Activated T-cell treated with anti-CD3 and anti-CD28 coated beads, Interleukin-2, amount 50 U/mL, for 4 hours (primary cell): ENCODE measurements around the gene STXBP6. TPM values are rescaled to one million over a fixed set of nuclear protein-coding genes. Genes with fewer than 3 reads are reported as not detected.
"Not testable (repeated sequence)": the region's sequence is repeated elsewhere in the genome, so short reads cannot be mapped to it uniquely, and the experiment has no call there.

ENCODE experiments used
- ATAC-seq, 2 donors: fragments of 200-7000 bp; cut with Tn5 transposase; one replicate each; pipeline ENCODE4 v1.10.0; 2021
- DNase-seq: peaks from one replicate; pipeline ENCODE4 v3.0.0-alpha.2; 2020
- H3K27me3 Mint-ChIP-seq: one replicate; pipeline ENCODE4 v1.8.0; 2021; ENCODE audit warnings: low read depth, mixed read lengths
- H3K36me3 Mint-ChIP-seq: one replicate; pipeline ENCODE4 v1.8.0; 2022; ENCODE audit warnings: mixed read lengths; ENCODE audit not compliant: insufficient read depth
- H3K4me1 Mint-ChIP-seq: one replicate; pipeline ENCODE4 v1.8.0; 2021; ENCODE audit warnings: low read depth, mixed read lengths
- H3K4me3 Mint-ChIP-seq: one replicate; pipeline ENCODE4 v1.8.0; 2021; ENCODE audit warnings: mild to moderate bottlenecking, moderate library complexity, mixed read lengths
- H3K9me3 Mint-ChIP-seq: one replicate; pipeline ENCODE4 v1.8.0; 2021; ENCODE audit warnings: mixed read lengths
- total RNA-seq, 3 donors: library from RNA; stranded (reverse); gene quantifications; one replicate each; pipeline ENCODE4 v1.2.1, GENCODE V29; 2021

STXBP6 gene
- total RNA-seq, 3 donors from 2014 or later: 0.18 TPM; not detected in 2

DNA sequence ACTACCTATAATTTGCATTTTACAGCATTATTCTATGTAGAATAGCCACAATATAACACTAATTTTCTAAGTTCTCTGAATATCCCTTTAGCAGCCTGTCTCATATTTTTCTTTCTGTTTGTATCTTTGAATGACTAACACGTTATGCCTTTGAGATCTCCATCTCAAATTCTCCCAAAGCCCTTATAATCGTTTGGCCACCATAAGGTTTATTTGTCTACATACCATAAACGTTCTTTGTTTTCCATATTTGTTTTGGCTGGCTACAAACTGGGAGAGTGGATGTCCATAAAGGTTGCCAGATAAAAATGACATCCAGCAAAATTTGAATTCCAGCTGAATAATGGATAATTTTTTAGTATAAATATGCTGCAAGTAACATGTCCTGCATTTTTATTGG, 203.7 kb downstream of the STXBP6 start:
- H3K27me3 Mint-ChIP-seq: peaks cover 22% of the 10 kb centered on the region
- no peak for DNase-seq
- no peaks in the 10 kb centered on the region for H3K36me3 Mint-ChIP-seq
- no peaks in the 10 kb centered on the region for H3K4me1 Mint-ChIP-seq
- H3K9me3 Mint-ChIP-seq: no peaks in the 10 kb centered on the region
- H3K4me3 Mint-ChIP-seq: no peak overlapping the region
- ATAC-seq: no peak

- DNase-seq (no peak), ATAC-seq (no peak)
- H3K9me3 Mint-ChIP-seq: no peaks in the 10 kb centered on the region
- H3K4me3 Mint-ChIP-seq: no peak overlapping the region
- no peaks in the 10 kb centered on the region for H3K36me3 Mint-ChIP-seq
- peaks cover 22% of the 10 kb centered on the region for H3K27me3 Mint-ChIP-seq
- H3K4me1 Mint-ChIP-seq: no peaks in the 10 kb centered on the region
Measured at GRCh38 chr14:24845851-24846250, 204.1 kb downstream of the STXBP6 start.

DNA sequence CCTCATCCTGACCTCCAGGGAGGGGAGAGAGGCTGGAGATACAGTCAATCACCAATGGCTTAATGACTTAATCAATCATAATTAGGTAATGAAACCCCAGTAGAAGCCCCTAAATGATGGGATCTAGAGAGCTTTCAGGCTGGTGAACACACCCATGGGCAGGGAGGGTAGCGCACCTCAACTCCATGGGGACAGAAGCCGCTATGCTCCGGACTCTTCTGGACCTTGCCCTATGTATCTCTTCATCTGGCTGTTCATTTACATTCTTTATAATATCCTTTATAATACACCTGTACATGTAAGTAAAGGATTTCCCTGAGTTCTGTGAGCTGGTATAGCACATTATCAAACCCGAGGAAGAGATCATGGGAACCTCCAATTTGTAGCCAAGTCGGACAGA, 205.9 kb downstream of the STXBP6 start:
- ATAC-seq (no peak), DNase-seq (no peak)
- Mint-ChIP-seq H3K9me3 (no peaks in the 10 kb centered on the region), H3K4me3 (no peak overlapping the region), H3K36me3 (no peaks in the 10 kb centered on the region), H3K4me1 (no peaks in the 10 kb centered on the region), H3K27me3 (peaks cover 21% of the 10 kb centered on the region)

DNA sequence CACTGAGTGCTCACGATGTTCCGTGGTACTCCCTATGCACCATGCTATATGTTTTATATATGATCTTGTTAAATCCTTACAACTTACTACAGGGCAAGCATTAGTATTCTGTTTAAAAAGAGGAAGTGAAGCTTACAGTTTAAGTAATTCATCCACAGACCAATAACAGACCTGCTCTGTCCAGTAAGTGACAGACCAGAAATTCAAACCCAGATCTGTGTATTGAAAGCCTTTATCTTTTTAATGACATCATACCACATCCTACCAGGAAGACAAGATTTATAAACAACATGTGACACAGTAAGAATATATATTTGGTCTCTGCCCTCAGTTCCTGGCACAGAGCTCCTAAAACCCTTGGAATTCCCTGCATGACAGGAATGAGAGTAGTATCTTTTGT, 206.5 kb downstream of the STXBP6 start:
- H3K9me3 Mint-ChIP-seq: no peaks in the 10 kb centered on the region
- ATAC-seq: no peak

DNA sequence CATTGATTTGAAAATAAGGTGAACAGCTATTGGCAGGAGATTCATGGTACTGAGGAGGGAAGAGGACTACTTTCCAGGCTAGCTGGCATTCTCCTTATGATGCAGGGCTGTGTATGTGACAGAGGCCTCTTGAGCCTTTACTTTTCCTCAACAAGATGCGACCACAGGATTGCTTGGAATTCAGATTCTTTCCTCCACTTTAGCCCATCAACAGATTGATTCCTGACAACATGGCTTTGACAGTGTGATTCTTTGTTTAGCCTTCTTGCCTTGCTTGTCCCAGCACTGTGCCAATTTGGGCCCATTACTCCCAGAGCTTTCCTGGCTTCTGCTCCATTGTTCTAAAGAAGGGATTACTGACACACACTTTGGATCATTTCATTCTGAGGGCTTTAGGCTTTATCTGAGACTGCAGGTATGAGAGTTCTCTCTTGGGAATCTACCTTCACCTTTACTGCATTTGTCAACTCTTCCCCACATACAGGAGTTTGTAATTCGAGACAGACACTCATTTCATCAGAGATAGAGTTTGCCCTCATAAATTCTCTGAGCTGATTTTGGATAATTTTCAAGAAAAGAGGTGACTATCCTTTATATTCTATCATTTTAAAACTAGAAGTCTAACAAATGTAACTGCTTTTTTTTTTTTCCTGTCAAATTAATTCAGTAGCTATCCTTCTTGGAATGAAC, 209.6 kb downstream of the STXBP6 start:
- ATAC-seq (no peak), DNase-seq (no peak)
- no peaks in the 10 kb centered on the region for H3K4me1 Mint-ChIP-seq
- peaks cover 15% of the 10 kb centered on the region for H3K27me3 Mint-ChIP-seq
- no peaks in the 10 kb centered on the region for H3K9me3 Mint-ChIP-seq
- H3K4me3 Mint-ChIP-seq: no peak overlapping the region
- no peaks in the 10 kb centered on the region for H3K36me3 Mint-ChIP-seq

More for the DNA sequence above, 206.5 kb downstream of the STXBP6 start:
- DNase-seq: no peak
- no peaks in the 10 kb centered on the region for H3K36me3 Mint-ChIP-seq
- H3K4me3 Mint-ChIP-seq: no peak overlapping the region
- H3K27me3 Mint-ChIP-seq: peaks cover 21% of the 10 kb centered on the region
- no peaks in the 10 kb centered on the region for H3K4me1 Mint-ChIP-seq

GRCh38 chr14:24839617-24840203, 210.2 kb downstream of the STXBP6 start:
- DNase-seq (no peak), ATAC-seq (no peak)
- Mint-ChIP-seq H3K36me3 (no peaks in the 10 kb centered on the region), H3K9me3 (no peaks in the 10 kb centered on the region), H3K27me3 (peaks cover 12% of the 10 kb centered on the region), H3K4me3 (no peak overlapping the region), H3K4me1 (no peaks in the 10 kb centered on the region)

GRCh38 chr14:24838945-24839616, 210.9 kb downstream of the STXBP6 start:
- Mint-ChIP-seq H3K27me3 (peaks cover 12% of the 10 kb centered on the region), H3K4me3 (no peak overlapping the region), H3K4me1 (no peaks in the 10 kb centered on the region), H3K9me3 (no peaks in the 10 kb centered on the region), H3K36me3 (no peaks in the 10 kb centered on the region)
- ATAC-seq (no peak), DNase-seq (no peak)

GRCh38 chr14:24837280-24838046, 212.5 kb downstream of the STXBP6 start:
- DNase-seq (no peak), ATAC-seq (no peak)
- Mint-ChIP-seq H3K9me3 (no peaks in the 10 kb centered on the region), H3K27me3 (peaks cover 15% of the 10 kb centered on the region), H3K4me3 (no peak overlapping the region), H3K36me3 (no peaks in the 10 kb centered on the region), H3K4me1 (no peaks in the 10 kb centered on the region)

DNA sequence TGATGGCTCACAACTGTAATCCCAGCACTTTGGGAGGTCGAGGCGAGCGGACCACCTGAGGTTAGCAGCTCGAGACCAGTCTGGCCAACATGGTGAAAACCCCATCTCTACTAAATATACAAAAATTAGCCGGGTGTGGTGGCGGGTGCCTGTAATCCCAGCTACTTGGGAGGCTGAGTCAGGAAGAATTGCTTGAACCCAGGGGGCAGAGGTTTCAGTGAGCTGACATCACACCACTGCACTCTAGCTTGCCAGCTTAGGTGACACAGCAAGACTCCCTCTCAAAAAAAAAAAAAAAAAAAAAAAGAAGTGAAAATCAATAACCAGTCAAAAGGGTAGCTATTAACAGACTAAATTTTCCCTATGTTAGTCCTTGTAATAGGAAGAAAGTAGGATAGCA, 213.6 kb downstream of the STXBP6 start:
- not testable (repeated sequence) for DNase-seq, ATAC-seq, H3K36me3 Mint-ChIP-seq, H3K9me3 Mint-ChIP-seq, H3K4me1 Mint-ChIP-seq, H3K4me3 Mint-ChIP-seq
- H3K27me3 Mint-ChIP-seq: peaks cover 14% of the 10 kb centered on the region

DNA sequence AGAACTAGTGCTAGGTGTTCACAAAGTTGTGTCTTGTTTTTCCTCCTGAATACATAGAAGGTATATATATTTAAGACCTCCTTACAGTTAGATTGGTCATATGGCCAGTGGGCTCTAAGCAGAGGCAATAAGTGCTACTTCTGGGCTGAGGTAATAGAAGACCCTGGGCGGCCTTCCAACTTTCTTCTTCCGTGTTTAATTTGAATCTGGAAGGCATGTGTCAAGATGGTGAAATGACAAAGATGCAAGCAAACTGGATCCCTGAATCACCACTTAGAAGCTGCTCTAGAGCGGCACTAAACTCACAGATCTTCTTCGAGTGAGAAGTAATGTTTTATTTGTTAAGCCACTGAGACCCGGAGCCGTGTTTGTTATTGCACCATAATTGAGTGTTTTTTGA, 215.0 kb downstream of the STXBP6 start:
- H3K36me3 Mint-ChIP-seq: no peaks in the 10 kb centered on the region
- peaks cover 14% of the 10 kb centered on the region for H3K27me3 Mint-ChIP-seq
- H3K4me1 Mint-ChIP-seq: no peaks in the 10 kb centered on the region
- no peak overlapping the region for H3K4me3 Mint-ChIP-seq
- ATAC-seq (no peak), DNase-seq (no peak)
- no peaks in the 10 kb centered on the region for H3K9me3 Mint-ChIP-seq

DNA sequence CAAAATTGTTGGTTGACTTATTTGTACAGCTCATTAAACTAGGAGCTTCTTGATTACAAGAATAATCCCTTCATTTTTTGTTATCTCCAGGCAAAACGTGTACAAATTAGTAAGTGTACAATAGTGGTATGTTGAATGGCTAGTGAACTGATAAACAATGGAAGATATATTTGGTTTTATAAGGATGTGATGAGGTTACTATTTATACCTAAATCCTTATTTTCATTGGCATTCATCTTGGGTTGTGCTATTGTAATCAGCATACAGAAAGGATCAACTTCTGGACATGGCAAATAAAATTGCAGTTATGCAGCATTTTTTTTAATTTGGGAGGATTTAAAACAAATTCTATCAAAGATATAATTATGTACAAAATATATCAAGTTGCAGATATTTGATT, 216.6 kb downstream of the STXBP6 start:
- no peaks in the 10 kb centered on the region for H3K4me1 Mint-ChIP-seq
- no peak for DNase-seq

GRCh38 chr14:24831677-24832076, 218.3 kb downstream of the STXBP6 start:
- no peak for ATAC-seq
- Mint-ChIP-seq H3K9me3 (no peaks in the 10 kb centered on the region), H3K36me3 (no peaks in the 10 kb centered on the region), H3K4me3 (no peak overlapping the region), H3K27me3 (peaks cover 17% of the 10 kb centered on the region), H3K4me1 (no peaks in the 10 kb centered on the region)
- no peak for DNase-seq

More for the DNA sequence above, 216.6 kb downstream of the STXBP6 start:
- ATAC-seq: no peak
- Mint-ChIP-seq H3K9me3 (no peaks in the 10 kb centered on the region), H3K4me3 (no peak overlapping the region), H3K36me3 (no peaks in the 10 kb centered on the region), H3K27me3 (peaks cover 14% of the 10 kb centered on the region)

DNA sequence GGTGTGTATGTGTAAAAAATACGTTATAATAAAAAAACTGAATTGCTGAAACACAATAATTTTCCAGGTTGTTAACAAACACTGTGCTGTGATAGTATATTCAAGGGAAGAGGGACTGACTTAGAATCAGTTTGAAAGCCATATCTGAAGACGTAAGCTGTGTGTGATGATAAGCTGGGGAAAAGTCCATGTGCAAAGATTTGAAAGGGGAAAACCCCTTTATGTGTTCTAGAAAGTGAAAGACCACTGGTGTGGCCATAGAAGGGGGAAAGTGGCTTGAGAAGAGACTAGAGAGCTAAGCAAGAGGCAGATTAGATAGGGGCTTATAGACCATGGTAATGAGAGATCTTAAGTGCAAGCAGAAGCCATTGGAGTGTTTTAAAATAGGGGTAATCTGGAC, 220.1 kb downstream of the STXBP6 start:
- no peaks in the 10 kb centered on the region for H3K9me3 Mint-ChIP-seq
- no peaks in the 10 kb centered on the region for H3K4me1 Mint-ChIP-seq
- ATAC-seq (no peak), DNase-seq (no peak)
- H3K4me3 Mint-ChIP-seq: no peak overlapping the region
- H3K36me3 Mint-ChIP-seq: no peaks in the 10 kb centered on the region
- peaks cover 15% of the 10 kb centered on the region for H3K27me3 Mint-ChIP-seq

DNA sequence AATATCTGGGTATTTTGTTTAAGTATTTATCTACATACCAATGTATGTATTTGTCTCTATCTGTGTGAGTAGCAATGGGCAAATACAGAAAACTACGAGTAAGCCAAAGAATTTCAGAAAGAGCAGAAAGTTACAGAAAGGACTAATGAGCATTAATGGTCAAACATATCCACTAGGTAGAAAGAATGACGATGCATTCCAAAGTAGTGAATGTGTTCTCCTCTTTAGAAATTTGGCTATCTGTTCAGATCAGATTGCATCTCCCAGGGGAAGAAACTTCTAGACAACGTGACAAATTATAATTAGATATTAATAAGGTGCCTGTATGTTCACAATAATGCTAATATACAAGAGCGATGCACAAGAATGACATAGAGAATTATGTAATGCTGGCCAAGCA, 221.5 kb downstream of the STXBP6 start:
- no peaks in the 10 kb centered on the region for H3K36me3 Mint-ChIP-seq
- no peaks in the 10 kb centered on the region for H3K4me1 Mint-ChIP-seq
- DNase-seq: no peak
- no peak overlapping the region for H3K4me3 Mint-ChIP-seq
- ATAC-seq: no peak
- H3K27me3 Mint-ChIP-seq: peaks cover 11% of the 10 kb centered on the region
- H3K9me3 Mint-ChIP-seq: no peaks in the 10 kb centered on the region
